ENCODE data around the gene TSHZ2.

Gene TSHZ2

DNA sequence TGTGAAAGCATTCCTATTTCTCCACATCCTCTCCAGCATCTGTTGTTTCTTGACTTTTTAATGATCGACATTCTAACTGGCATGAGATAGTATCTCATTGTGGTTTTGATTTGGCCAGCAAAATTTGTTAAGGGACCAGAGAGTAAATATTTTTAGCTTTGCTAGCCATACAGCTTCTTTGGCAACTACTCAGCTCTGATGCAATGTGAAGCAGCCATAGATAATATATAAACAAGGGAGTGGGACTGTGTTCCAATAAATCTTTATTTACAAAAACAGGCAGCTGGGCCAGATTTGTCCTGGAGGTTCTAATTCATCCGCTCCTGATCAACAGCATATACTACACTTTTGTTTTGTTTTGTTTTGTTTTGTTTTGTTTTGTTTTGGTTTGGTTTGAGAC, 418.6 kb downstream of the TSHZ2 start:
- no peak for TF ChIP-seq ZFX (IDR thresholded peaks at IDR 0.05; ENCODE audit: borderline replicate concordance)
- TF ChIP-seq, protein P1, sequence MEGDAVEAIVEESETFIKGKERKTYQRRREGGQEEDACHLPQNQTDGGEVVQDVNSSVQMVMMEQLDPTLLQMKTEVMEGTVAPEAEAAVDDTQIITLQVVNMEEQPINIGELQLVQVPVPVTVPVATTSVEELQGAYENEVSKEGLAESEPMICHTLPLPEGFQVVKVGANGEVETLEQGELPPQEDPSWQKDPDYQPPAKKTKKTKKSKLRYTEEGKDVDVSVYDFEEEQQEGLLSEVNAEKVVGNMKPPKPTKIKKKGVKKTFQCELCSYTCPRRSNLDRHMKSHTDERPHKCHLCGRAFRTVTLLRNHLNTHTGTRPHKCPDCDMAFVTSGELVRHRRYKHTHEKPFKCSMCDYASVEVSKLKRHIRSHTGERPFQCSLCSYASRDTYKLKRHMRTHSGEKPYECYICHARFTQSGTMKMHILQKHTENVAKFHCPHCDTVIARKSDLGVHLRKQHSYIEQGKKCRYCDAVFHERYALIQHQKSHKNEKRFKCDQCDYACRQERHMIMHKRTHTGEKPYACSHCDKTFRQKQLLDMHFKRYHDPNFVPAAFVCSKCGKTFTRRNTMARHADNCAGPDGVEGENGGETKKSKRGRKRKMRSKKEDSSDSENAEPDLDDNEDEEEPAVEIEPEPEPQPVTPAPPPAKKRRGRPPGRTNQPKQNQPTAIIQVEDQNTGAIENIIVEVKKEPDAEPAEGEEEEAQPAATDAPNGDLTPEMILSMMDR (IDR thresholded peaks at IDR 0.05): no peak
- H3K27ac ChIP-seq: no peak overlapping the region

DNA sequence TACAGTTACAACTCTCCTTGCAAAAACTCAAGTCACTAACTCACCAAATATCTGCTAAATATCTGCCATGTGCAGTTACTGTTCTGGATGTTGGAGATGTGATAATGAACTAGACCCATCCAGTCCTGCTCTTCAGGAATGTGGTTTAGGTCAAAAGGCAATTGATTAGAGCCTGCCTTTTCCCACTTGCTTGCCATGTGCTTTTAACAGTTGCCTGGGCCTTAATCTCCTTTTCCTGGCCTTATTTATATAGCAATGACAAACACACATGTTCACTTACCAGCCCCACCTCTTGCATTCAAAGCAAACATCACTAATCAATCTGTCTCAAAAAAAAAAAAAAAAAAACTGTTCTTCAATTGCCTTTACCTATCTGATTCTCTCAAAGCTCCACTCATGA, 422.3 kb downstream of the TSHZ2 start:
- no peak overlapping the region for H3K27ac ChIP-seq
- no peak for TF ChIP-seq ZFX (IDR thresholded peaks at IDR 0.05; ENCODE audit: borderline replicate concordance)
- TF ChIP-seq, protein P1 (IDR thresholded peaks at IDR 0.05): no peak

DNA sequence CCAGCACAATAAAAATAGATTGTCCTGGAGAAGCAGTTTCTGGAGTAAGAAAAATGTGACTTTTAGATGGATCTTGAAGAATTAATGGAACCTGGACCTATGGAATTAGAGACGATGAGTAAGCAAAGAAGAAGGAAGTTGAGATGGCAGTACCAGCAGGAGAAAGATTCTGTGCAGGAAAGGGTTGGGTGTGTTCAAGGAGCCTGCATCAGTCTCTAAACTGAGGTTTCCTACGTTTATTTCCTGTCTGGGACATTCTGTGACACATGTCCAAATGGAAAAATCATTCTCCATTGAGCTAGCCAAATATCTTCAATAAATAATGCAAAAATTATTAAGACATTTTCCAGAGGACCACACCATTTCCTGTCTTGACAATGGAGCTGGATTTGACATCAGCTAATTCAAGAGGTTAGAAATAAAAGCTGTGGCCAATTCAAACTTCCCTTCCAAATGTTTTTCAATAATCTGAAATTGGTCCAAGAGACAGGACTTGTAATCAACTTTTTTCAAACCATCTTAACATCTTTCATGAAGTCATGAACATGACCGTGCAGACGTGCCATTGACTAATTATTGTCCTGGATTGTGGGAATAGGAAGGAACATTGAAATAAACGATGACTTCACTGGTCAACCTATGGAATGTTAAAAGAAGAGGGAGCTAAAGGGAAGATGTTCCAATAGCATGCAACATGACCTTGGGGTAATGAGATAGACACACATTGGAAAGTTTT, 423.2 kb downstream of the TSHZ2 start:
- TF ChIP-seq ZFX (IDR thresholded peaks at IDR 0.05; ENCODE audit: borderline replicate concordance): no peak
- TF ChIP-seq, protein P1 (IDR thresholded peaks at IDR 0.05): no peak
- H3K27ac ChIP-seq: no peak overlapping the region

DNA sequence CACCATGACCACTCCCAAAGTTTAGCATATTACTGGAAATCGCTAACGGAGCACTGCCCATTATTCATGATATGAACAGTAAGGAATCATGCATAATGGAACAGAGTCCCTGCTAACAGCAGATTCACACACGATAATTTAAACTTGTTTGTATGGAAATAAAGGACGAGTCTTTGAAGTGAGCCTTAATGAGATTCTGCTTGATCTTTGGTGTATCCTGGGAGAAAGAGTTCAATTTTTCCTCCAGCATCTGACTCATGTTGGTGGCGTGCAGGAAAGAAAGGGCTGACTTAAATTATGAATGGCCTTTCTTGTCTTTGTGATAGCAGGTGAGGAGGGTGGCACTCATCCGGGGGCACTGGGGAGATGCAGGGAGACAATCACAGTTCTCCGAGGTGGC, 426.9 kb downstream of the TSHZ2 start:
- no peak for TF ChIP-seq ZFX (IDR thresholded peaks at IDR 0.05; ENCODE audit: borderline replicate concordance)
- TF ChIP-seq, protein P1 (IDR thresholded peaks at IDR 0.05): no peak

DNA sequence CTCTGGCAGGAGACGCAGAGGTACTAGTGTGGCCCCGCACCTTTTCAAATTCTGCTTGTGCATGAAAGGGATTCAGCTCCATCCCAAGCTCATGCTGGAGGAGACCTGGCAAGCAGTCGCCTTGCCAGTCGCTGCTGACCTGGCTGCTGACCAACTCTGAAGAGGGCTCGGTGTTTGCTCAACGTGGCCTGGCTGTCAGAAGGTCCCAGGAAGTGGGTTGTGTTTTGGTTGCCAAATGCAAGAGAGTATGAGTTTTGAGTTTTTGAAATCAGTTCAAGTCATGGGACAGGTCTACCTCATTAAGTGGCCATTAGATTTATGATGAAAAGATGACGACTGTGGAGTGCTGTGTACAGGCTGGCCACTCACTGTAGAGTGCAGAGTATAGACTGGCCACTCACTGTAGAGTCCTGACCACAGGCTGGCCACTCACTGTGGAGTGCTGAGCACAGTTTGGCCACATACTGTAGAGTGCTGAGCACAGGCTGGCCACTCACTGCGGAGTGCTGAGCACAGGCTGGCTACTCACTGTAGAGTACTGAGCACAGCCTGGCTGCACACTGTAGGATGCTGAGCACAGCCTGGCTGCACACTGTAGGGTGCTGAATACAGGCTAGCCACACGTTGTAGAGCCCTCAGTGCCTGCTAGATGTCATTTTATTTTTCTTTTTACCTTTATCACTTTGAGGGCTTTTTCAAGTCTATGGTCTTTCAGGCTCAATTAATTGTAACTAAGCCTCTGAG, 427.6 kb downstream of the TSHZ2 start:
- TF ChIP-seq, protein P1 (IDR thresholded peaks at IDR 0.05): no peak
- no peak for TF ChIP-seq ZFX (IDR thresholded peaks at IDR 0.05; ENCODE audit: borderline replicate concordance)

More for the DNA sequence above, 426.9 kb downstream of the TSHZ2 start:
- no peak overlapping the region for H3K27ac ChIP-seq

DNA sequence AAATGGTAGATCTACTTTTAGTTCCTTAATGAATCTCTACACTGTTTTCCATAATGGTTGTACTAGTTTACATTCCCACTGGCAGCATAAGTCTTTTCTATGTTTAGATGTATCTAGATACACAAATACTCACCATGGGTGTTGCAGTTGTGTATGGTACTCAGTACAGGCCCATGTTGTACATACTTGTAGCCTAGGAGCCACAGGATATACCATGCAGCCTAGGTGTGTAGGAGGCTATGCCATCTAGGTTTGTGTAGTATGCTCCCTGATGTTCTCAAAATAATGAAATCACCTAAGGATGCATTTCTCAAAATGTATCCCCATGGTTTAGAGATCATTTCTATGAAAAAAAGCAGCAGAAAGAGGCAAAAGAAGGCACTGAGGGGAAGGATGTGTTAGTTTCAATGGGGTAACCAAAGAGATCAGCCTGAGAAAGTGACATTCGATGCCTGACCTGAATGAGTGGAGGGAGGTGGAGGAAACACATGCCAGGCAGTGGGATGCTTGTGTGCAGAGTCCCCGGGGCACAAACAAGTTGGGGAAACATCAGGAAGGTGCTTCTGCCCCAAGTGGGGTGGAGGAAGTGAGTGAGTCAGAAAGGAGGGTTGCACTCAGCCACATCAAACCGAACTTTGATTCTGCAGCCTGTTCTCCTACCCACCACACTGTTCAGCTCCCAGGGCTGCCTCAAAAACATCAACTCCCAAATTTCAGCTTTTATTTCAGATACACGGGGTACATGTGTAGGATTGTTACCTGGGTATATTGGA, 430.3 kb downstream of the TSHZ2 start:
- TF ChIP-seq ZFX (IDR thresholded peaks at IDR 0.05; ENCODE audit: borderline replicate concordance): no peak
- TF ChIP-seq, protein P1 (IDR thresholded peaks at IDR 0.05): no peak
- H3K27ac ChIP-seq: no peak overlapping the region

More for the DNA sequence above, 427.6 kb downstream of the TSHZ2 start:
- H3K27ac ChIP-seq: no peak overlapping the region
